ENCODE measurements around the gene CHST11.

The CHST11 gene

GRCh38 chr12:104707194-104707593 is 250.4 kb downstream of the CHST11 start (continued):
- TF ChIP-seq PBX3 (CRISPR knock-in tag; IDR thresholded peaks at IDR 0.05) (no peak), ZEB2 (tag by site-specific recombination; IDR thresholded peaks at IDR 0.05) (no peak), ZNF561 (tag by site-specific recombination; IDR thresholded peaks at IDR 0.05; ENCODE audit: borderline replicate concordance) (no peak), TSHZ1 (tag by site-specific recombination; IDR thresholded peaks at IDR 0.05; ENCODE audit: borderline replicate concordance) (no peak)

- Histone ChIP-seq H3K36me3 (ENCODE audit: control insufficient read depth in 2 of 2, insufficient read depth in 1 of 2, low read length in 2 of 2) (no peaks in the 10 kb centered on the region), H3K4me3 (ENCODE audit: low read depth, low read length) (no peak overlapping the region), H3K4me1 (ENCODE audit: control insufficient read depth, insufficient read depth, low read length) (no peaks in the 10 kb centered on the region), H3K9me3 (ENCODE audit: control insufficient read depth, insufficient read depth, low read depth, low read length) (no peaks in the 10 kb centered on the region), H3K27ac (ENCODE audit: extremely low read depth, low read depth, low read length) (no peak overlapping the region)
- CTCF ChIA-PET = interaction anchor here (0.6 kb wide), 1 partner anchor 301 kb away, joined by 3 read pairs; no protein-coding TSS in a partner anchor
- no peak for TF ChIP-seq ZNF704 (tag by site-specific recombination; IDR thresholded peaks at IDR 0.05)
- no peak for TF ChIP-seq ZNF768 (tag by site-specific recombination; IDR thresholded peaks at IDR 0.05)
- TF ChIP-seq HOXD13 (CRISPR knock-in tag; IDR thresholded peaks at IDR 0.05; ENCODE audit: borderline replicate concordance) = no peak
- no peak for TF ChIP-seq ELK4 (IDR thresholded peaks at IDR 0.05; ENCODE audit: borderline replicate concordance, low read depth, low read length)
- TF ChIP-seq ZNF239 (tag by site-specific recombination; IDR thresholded peaks at IDR 0.05) = no peak
- no peak for TF ChIP-seq ZNF621 (tag by site-specific recombination; IDR thresholded peaks at IDR 0.05)
- TF ChIP-seq ZNF169 (tag by site-specific recombination; IDR thresholded peaks at IDR 0.05) = no peak
- TF ChIP-seq ZNF501 (tag by site-specific recombination; IDR thresholded peaks at IDR 0.05) = no peak
- POLR2A ChIA-PET = no interaction called here
Measured at GRCh38 chr12:104707794-104708558, 251.2 kb downstream of the CHST11 start.

GRCh38 chr12:104708891-104709290 is 252.1 kb downstream of the CHST11 start:
- H3K27ac ChIP-seq (ENCODE audit: extremely low read depth, low read depth, low read length) = no peak overlapping the region
- no peaks in the 10 kb centered on the region for H3K4me1 ChIP-seq (ENCODE audit: control insufficient read depth, insufficient read depth, low read length)
- ChIA-PET POLR2A (no interaction called here), CTCF (no interaction called here)
- H3K9me3 ChIP-seq (ENCODE audit: control insufficient read depth, insufficient read depth, low read depth, low read length) = no peaks in the 10 kb centered on the region
- no peak overlapping the region for H3K4me3 ChIP-seq (ENCODE audit: low read depth, low read length)
- TF ChIP-seq ZNF362 (tag by site-specific recombination; IDR thresholded peaks at IDR 0.05) (no peak), TSHZ1 (tag by site-specific recombination; IDR thresholded peaks at IDR 0.05; ENCODE audit: borderline replicate concordance) (no peak), ZNF214 (tag by site-specific recombination; IDR thresholded peaks at IDR 0.05; ENCODE audit: borderline replicate concordance) (no peak)
- H3K36me3 ChIP-seq (ENCODE audit: control insufficient read depth in 2 of 2, insufficient read depth in 1 of 2, low read length in 2 of 2) = no peaks in the 10 kb centered on the region

All from HEK293 (cell line).